Esophagus muscularis mucosa (tissue), 4 donors: Measurements from ENCODE around the gene ASPRV1. TPM values are rescaled to one million over a fixed set of nuclear protein-coding genes. Genes with fewer than 3 reads are reported as not detected.

ENCODE experiments used
- DNase-seq: peaks from one replicate; pipeline ENCODE4 v3.0.0-alpha.2; 2017; ENCODE audit errors: extremely low spot score
- H3K27ac ChIP-seq, 4 donors: fragments of 200-600 bp; sonication (generic); replicated peaks in 1 of 4; 1 replicate in 3 of 4; 2 replicates in 1 of 4; pipeline ENCODE4 v1.5.1; 2016 to 2019; ENCODE audit warnings: mild to moderate bottlenecking in 1 of 4
- H3K27me3 ChIP-seq, 4 donors: fragments of 200-600 bp; sonication (generic); one replicate each; pipeline versions ENCODE4 v1.5.1 to v1.6.0; 2016 to 2019
- H3K36me3 ChIP-seq, 4 donors: fragments of 200-600 bp; sonication (generic); one replicate each; pipeline ENCODE4 v1.5.1; 2016 to 2019
- H3K4me1 ChIP-seq, 4 donors: fragments of 200-600 bp; sonication (generic); one replicate each; pipeline ENCODE4 v1.5.1; 2016 to 2019
- H3K4me3 ChIP-seq, 4 donors: fragments of 200-600 bp; sonication (generic); 1 replicate in 2 of 4; 2 replicates in 2 of 4; pipeline ENCODE4 v1.5.1; 2016 to 2019; ENCODE audit warnings: mild to moderate bottlenecking in 4 of 4, moderate library complexity in 1 of 4
- H3K9me3 ChIP-seq, 4 donors: fragments of 200-600 bp; sonication (generic); 1 replicate in 3 of 4; 2 replicates in 1 of 4; pipeline ENCODE4 v1.5.1; 2016 to 2019
- EP300 ChIP-seq: sonication (generic); formaldehyde crosslinking; IDR thresholded peaks from one replicate; pipeline ENCODE4 v1.6.1; 2017; ENCODE audit warnings: antibody characterized with exemption
- POLR2A ChIP-seq: fragments of 450-650 bp; IDR thresholded peaks from one replicate; pipeline ENCODE4 v1.6.1; 2017; ENCODE audit warnings: antibody characterized with exemption, moderate library complexity, mild to moderate bottlenecking, low read depth
- POLR2AphosphoS5 ChIP-seq, 2 donors: sonication (generic); formaldehyde crosslinking; IDR thresholded peaks; one replicate each; pipeline ENCODE4 v1.6.1; 2017; ENCODE audit warnings: antibody characterized with exemption in 2 of 2
- WGBS: methylation state at CpG from one replicate; pipeline ENCODE4 v1.1.5; 2018; 5-methylcytosine and 5-hydroxymethylcytosine counted together
- intact Hi-C: fragments of 100-400 bp; cut with DNase I; formaldehyde crosslinking; loops from one replicate; pipeline ENCODE4 v1.15.1; 2023
- total RNA-seq, 4 donors: library from RNA; depleted of rRNA; stranded (reverse); fragments of >200 nt; gene quantifications; one replicate each; pipeline versions ENCODE4 v1.1.0 to v1.2.1, GENCODE V29; 2016
- TF ChIP-seq, protein P1 (sequence below), 3 experiments: fragments of 200-600 bp in 2 of 3; fragments of 450-650 bp in 1 of 3; sonication (generic) in 2 of 3; IDR thresholded peaks; one replicate each; pipeline ENCODE4 v1.5.1; 2017 to 2019; ENCODE audit warnings: antibody characterized with exemption in 3 of 3, mild to moderate bottlenecking in 2 of 3, moderate library complexity in 1 of 3

ASPRV1 gene
- total RNA-seq, 4 donors from 2014 or later: 1.2 to 1.7 (median 1.6) TPM

DNA sequence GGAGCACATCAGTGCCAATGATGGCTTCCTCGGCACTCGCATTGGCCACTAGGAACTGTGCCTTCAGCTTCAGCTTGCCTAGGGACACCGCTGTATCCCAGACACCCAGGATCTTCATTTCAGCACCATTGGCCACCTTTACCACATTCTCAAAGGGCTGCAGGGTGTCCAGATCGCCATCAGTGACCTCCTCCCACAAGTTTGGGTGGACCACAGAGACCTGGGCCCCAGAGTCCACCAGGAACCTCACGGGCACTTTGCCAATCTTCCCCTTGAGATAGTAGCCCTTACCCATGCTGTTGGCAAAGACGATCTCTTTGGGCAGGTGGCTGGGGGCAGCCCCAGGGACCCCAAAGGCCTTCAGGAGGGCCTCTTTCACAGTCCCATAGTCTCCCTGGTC, 610 bp downstream of the ASPRV1 start:
- Histone ChIP-seq H3K27ac (no peak overlapping the region), H3K9me3 (no peaks in the 10 kb centered on the region), H3K27me3 (no peaks in the 10 kb centered on the region), H3K36me3 (no peaks in the 10 kb centered on the region), H3K4me1 (no peaks in the 10 kb centered on the region), H3K4me3 (no peak overlapping the region)
- 97% methylated on average over 4 of the region's 6 CpGs for WGBS
- DNase-seq: no peak
- intact Hi-C loops: no loop called here
- no peak for TF ChIP-seq EP300
- TF ChIP-seq, protein P1, sequence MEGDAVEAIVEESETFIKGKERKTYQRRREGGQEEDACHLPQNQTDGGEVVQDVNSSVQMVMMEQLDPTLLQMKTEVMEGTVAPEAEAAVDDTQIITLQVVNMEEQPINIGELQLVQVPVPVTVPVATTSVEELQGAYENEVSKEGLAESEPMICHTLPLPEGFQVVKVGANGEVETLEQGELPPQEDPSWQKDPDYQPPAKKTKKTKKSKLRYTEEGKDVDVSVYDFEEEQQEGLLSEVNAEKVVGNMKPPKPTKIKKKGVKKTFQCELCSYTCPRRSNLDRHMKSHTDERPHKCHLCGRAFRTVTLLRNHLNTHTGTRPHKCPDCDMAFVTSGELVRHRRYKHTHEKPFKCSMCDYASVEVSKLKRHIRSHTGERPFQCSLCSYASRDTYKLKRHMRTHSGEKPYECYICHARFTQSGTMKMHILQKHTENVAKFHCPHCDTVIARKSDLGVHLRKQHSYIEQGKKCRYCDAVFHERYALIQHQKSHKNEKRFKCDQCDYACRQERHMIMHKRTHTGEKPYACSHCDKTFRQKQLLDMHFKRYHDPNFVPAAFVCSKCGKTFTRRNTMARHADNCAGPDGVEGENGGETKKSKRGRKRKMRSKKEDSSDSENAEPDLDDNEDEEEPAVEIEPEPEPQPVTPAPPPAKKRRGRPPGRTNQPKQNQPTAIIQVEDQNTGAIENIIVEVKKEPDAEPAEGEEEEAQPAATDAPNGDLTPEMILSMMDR (IDR thresholded peaks at IDR 0.05): no peak
- no peak for TF ChIP-seq POLR2A
- no peak for TF ChIP-seq POLR2AphosphoS5 (IDR thresholded peaks at IDR 0.05)

DNA sequence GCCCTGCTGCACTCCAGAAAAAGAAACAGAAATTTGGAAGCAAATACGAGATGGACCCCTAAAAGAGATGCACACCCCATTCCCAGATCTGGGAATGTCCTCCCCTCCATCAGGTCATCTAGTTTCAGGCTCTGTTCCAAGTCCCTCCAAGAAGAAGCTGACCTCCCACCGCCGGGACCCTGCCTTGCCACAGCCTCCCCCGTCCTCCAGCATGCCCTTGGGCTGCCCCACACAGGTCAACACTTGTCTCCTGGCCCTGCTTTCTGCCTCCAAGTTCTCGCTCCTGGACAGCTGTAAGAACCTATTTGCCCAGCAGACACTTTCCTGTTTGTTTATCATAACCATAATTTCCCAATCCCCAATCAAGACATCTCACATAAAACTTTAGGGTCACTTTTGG, 2.0 kb downstream of the ASPRV1 start:
- TF ChIP-seq EP300: no peak
- no peak for TF ChIP-seq POLR2AphosphoS5 (IDR thresholded peaks at IDR 0.05)
- TF ChIP-seq, protein P1 (IDR thresholded peaks at IDR 0.05): no peak
- no peak for TF ChIP-seq POLR2A
- H3K4me1 ChIP-seq: no peaks in the 10 kb centered on the region
- no peaks in the 10 kb centered on the region for H3K36me3 ChIP-seq
- intact Hi-C loops: no loop called here
- no peaks in the 10 kb centered on the region for H3K27me3 ChIP-seq
- H3K9me3 ChIP-seq: no peaks in the 10 kb centered on the region
- H3K27ac ChIP-seq: no peak overlapping the region
- H3K4me3 ChIP-seq: no peak overlapping the region
- DNase-seq: no peak
- WGBS: 73% methylated on average over 4 of the region's 5 CpGs

DNA sequence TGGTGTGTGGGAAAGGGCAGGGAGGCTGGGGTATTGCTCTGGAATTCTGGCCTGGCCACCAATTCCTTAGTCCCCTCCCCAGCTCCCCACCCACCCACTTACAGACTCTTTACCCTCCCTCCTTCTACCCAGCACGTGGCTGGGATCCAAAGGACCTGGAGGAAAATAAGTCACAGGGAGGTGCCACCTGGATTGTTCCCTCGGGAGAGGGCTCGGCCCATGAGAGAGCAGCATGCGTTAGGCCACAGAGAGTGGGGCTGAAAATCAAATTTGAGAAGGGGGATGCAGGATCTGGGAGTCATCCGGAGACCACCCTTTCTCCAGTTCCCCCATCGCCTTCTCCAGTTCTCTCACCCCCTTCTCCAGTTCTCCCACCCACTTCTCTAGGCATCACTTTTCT, 3.0 kb downstream of the ASPRV1 start:
- intact Hi-C loops: no loop called here
- Histone ChIP-seq H3K4me3 (no peak overlapping the region), H3K36me3 (no peaks in the 10 kb centered on the region), H3K4me1 (no peaks in the 10 kb centered on the region), H3K9me3 (no peaks in the 10 kb centered on the region), H3K27me3 (no peaks in the 10 kb centered on the region), H3K27ac (no peak overlapping the region)
- no peak for DNase-seq
- TF ChIP-seq, protein P1 (IDR thresholded peaks at IDR 0.05): no peak
- TF ChIP-seq EP300 (no peak), POLR2A (no peak), POLR2AphosphoS5 (IDR thresholded peaks at IDR 0.05) (no peak)
- 63% methylated on average over 6 of the region's 6 CpGs for WGBS

DNA sequence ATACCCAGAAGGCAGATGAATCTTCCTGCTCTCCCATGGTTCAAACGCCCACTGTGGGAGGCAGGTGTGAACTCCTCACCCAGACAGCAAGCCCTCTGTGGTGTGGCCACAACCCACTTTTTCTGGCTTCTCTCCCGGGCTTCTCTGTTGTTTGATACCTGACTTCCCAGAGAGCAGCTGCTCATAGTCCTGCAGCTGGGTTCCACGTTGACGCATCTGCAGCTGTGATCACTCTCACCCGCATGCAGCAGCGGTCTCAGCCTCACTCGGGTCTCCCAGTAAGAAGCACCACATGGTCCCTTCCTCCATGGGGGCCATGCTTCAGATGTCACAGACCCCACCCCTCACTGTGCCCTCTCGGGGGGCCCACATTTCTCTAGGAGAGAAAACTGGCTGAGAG, 3.5 kb downstream of the ASPRV1 start:
- 41% methylated on average over 2 of the region's 8 CpGs for WGBS
- Histone ChIP-seq H3K36me3 (no peaks in the 10 kb centered on the region), H3K27me3 (no peaks in the 10 kb centered on the region), H3K9me3 (no peaks in the 10 kb centered on the region), H3K27ac (no peak overlapping the region), H3K4me3 (no peak overlapping the region), H3K4me1 (no peaks in the 10 kb centered on the region)
- DNase-seq: no peak
- intact Hi-C loops: no loop called here
- no peak for TF ChIP-seq POLR2A
- no peak for TF ChIP-seq POLR2AphosphoS5 (IDR thresholded peaks at IDR 0.05)
- TF ChIP-seq EP300: no peak
- TF ChIP-seq, protein P1 (IDR thresholded peaks at IDR 0.05): no peak

DNA sequence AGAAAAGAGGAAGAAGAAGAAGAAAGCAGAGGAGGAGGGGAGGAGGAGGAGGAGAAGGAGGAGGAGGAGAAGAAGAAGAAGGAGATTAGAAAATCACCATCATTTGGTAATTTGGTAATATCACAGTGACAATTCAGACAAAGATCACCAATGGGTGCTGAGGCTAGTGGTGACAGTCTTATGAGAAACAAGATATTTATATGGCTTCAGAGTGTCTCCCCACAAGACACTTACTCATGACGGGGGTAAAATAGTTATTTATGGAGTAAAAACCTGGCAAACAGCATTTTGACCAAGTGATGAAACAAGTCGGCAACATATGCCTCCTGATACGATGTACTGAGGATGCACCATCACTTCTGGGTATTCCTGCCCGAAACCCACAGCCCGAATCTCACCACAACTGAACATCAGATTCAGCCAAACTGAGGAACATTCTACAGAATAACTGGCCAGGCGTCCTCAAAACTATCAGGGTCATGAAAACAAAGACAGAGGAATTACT, 4.9 kb downstream of the ASPRV1 start:
- Histone ChIP-seq H3K27me3 (no peaks in the 10 kb centered on the region), H3K4me3 (no peak overlapping the region), H3K36me3 (no peaks in the 10 kb centered on the region), H3K4me1 (no peaks in the 10 kb centered on the region), H3K27ac (no peak overlapping the region), H3K9me3 (no peaks in the 10 kb centered on the region)
- WGBS: 94% methylated on average over 6 of the region's 6 CpGs
- TF ChIP-seq POLR2A (no peak), EP300 (no peak)
- TF ChIP-seq, protein P1 (IDR thresholded peaks at IDR 0.05): no peak
- DNase-seq: no peak
- intact Hi-C loops: no loop called here
